HG03175 (cell line): ENCODE measurements around the gene SLC48A1.

ENCODE experiments used
- ATAC-seq: cut with Tn5 transposase; IDR thresholded peaks from one replicate; pipeline ENCODE4 v1.9.1; 2021; ENCODE audit warnings: mild to moderate bottlenecking, moderate library complexity; ENCODE audit not compliant: unreplicated experiment

The SLC48A1 gene

GRCh38 chr12:47821346-47821706, 48.3 kb downstream of the SLC48A1 start:
- no peak for ATAC-seq

DNA sequence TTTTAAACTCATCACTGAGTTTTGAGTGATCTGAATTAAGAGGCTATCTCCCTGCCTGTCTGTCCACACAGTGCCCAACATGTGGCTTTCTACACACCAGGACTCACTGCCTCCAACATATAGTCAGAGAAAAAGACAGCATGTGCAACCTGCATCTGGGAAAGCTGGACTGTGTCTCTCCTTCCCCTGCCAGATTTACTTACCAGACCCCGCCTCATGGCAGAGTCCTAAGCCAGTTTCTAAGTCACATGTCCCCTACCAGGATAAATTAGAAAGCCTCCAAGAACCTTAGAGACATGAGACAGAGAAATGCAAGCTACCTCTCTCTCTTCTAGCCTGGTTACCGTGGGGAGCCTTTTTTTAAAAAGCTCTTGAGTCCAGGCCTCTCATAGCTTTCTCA, 49.4 kb downstream of the SLC48A1 start:
- ATAC-seq, result no peak

DNA sequence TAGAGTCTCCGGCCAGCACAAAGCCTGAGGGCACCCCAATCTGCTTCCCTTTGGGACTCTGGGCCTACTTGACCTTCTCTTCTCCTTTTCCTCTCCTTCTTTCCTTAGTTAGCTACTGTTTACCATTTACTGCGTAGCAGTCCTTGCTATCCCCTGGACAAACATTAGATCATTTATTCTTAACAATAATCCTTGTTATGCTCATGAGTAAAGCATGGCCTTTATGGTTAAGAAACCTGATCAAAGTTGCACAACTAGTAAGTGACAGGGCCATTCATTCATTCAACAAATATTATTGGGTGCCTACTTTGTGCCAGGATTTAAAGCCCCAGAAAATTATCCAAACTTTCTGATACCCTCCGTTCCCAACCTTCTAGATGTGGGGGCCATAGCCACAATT, 49.8 kb downstream of the SLC48A1 start:
- ATAC-seq, result no peak

DNA sequence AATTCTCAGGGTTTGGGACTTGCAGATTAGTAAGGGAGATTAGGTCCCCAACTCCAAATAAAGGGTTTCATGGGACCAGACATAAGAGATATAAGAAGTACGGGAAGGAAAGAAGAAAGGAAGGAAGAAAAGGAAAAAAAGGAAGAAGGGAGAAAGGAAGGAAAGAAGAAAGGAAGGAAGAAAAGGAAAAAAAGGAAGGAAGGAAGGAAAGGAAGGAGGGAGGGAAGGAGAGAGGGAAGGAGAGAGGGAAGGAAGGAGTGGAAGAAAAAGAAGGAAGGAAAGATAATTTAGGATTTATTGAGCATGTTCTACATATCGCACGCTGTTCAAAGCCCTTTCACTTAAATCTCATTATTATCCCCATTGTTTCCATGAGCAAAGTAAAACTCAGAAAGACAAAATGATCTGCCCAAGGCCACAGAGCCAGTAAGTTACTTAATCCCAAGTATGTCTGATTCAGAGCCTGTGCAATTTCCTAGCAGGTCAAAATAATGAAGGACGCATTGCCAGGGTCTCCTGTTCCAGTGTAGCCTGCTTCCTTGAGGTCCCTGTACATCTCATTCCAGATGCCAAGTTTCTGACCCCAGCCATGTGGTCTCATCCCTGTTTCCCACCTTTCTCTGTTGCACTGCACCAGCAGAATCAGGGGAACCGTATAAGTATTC, 50.5 kb downstream of the SLC48A1 start:
- no peak for ATAC-seq

- ATAC-seq, result no peak
Measured at GRCh38 chr12:47824198-47824597, 51.2 kb downstream of the SLC48A1 start.

GRCh38 chr12:47824635-47825034, 51.6 kb downstream of the SLC48A1 start:
- ATAC-seq, result no peak

DNA sequence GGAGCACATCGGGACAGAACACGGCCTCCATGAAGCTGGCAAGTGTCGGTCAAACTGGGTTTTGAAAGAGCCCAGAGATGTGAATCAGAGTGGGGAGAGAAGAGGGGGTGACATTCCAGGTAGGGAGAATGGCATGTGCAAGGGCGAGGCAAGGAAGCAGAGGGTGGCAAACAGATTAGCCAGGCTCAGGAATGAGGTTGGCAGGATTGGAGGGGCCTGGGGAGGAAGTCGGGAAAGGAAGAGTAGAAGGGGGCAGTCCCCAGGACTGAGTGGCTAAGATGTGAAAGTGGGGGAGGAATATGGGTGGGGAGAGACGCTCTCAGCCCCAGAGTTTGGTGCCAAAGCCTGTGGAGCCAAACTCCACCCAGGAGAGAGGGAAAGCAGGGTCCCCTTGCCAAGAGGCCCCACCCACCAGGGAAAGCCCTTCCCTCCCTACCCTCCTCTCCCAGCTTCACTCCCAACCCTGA, 52.2 kb downstream of the SLC48A1 start:
- no peak for ATAC-seq

DNA sequence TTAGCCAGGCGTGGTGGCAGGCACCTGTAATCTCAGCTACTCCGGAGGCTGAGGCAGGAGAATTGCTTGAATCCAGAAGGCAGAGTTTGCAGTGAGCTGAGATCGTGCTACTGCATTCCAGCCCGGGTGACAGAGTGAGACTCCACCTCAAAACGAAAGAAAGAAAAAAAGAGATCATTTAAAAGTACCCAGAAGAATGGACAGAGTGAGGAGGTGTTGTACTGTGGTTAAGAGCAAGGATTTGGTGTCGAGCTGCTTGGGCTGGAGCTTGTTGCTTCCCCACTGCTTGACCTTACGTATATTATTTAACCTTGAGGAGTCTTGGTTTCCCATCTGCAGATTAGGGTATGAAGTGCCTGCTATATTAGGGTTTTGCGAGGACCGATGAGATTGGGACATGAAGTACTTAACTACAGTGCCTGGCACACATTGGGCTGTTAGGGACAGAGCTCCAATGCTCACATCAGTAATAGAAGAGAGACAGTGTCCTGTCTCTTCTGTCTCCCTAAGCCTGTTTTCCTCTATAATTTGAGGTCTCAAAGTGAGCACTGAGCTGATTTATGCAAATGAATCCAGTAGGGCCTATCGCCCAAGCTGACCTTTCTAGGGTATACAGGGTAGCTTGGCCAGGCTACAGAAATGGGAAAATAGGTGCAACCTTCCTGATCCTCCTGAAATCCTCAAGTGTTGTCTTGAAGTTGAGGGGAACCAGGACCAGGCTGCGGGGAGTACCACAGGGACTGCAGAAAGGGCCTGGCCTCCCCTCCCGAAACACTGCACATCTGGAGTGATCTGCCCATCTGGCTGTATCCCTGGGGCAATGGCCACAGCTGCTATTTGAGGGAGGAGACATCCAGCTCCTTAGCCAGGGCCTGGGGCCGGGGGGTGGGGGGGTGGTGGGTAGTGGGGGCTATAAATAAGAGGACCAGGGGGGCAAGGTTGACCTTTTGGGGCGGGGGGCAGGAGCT, 55.3 kb downstream of the SLC48A1 start:
- no peak for ATAC-seq

DNA sequence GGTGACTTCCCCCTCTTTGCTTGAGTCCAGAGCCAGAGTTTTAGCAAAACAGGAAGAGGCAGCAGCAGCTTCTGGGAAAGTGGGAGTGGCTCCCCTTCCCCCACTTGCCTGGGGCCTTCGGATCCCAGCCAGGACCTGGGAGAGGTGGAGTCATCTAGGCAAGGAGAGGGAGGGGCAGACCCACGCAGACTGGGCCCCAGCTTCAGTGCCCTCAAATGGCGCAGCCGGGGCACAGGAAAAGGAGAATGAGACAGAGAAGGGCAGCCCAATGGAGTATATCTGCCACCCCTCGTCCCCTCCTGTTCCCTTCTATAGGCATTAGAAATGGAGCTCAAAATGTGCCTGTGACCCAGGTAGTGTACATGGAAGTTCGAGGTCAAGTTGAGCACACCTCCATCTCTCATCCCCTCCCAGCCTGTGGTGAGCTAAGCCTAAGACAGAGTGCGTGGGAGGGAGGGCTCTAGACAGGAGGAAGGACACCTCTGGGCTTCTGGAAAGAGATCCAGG, 56.0 kb downstream of the SLC48A1 start:
- ATAC-seq, result no peak

DNA sequence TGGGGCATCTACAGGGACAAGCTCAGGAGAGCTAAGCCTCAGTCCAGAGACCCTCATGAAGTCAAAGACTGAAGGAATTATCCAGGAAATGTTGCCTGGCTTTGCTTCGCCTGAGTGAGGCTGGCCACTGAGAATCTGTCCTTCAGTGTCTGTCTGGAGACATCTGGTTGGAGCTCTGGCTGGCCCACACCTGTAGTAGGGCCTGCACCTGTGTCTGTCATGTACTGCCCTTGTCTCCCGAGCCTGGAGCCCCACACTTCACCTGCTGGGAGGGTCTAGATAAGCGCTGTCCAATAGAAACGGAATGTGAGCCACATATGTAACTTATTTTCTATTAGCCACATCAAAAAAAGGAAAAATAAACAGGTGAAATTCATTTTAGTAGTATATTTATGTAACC, 56.5 kb downstream of the SLC48A1 start:
- no peak for ATAC-seq
